Measurements from ENCODE around the gene NUDT4.
"Not testable (repeated sequence)": the region's sequence is repeated elsewhere in the genome, so short reads cannot be mapped to it uniquely, and the experiment has no call there.

Gene NUDT4

DNA sequence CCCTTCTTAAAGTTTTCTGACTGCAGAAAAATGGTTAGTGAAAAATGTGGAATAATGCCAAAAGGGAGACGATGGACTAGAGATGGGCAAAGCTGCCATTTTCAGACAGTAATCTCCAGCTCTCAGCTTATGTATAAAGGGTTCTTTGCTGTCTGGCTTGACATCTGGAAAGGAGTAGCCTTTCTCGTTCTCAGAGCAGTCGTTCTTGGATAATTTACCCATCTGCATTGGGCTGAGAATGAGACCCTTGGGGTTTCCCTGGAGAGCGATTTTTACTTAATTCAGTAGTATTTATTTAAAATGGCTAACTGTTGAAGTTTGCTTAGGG is 1.2 kb downstream of the NUDT4 start:
- Histone ChIP-seq H3K27me3 (replicated peaks; ENCODE audit: control insufficient read depth, insufficient read depth, low read length, poor library complexity, severe bottlenecking) (no peaks in the 10 kb centered on the region), H3K4me1 (ENCODE audit: control insufficient read depth, insufficient read depth, low read length, poor library complexity, severe bottlenecking) (peaks cover 14% of the 10 kb centered on the region), H3K27ac (ENCODE audit: insufficient read depth, low read length, poor library complexity, severe bottlenecking) (peak overlapping the region; percentile 87), H3K36me3 (ENCODE audit: control insufficient read depth, insufficient read depth, low read length) (no peaks in the 10 kb centered on the region), H3K4me3 (ENCODE audit: insufficient read depth, low read depth, low read length, poor library complexity, severe bottlenecking) (peak overlapping the region; percentile 81), H3K9me3 (ENCODE audit: control insufficient read depth, low read length) (no peaks in the 10 kb centered on the region)
- DNase-seq = no peak

GRCh38 chr12:93379326-93379980 is 1.7 kb downstream of the NUDT4 start:
- Histone ChIP-seq H3K27ac (ENCODE audit: insufficient read depth, low read length, poor library complexity, severe bottlenecking) (peak overlapping the region; percentile 87), H3K4me1 (ENCODE audit: control insufficient read depth, insufficient read depth, low read length, poor library complexity, severe bottlenecking) (peaks cover 14% of the 10 kb centered on the region), H3K36me3 (ENCODE audit: control insufficient read depth, insufficient read depth, low read length) (no peaks in the 10 kb centered on the region), H3K9me3 (ENCODE audit: control insufficient read depth, low read length) (no peaks in the 10 kb centered on the region), H3K4me3 (ENCODE audit: insufficient read depth, low read depth, low read length, poor library complexity, severe bottlenecking) (peak overlapping the region; percentile 81), H3K27me3 (replicated peaks; ENCODE audit: control insufficient read depth, insufficient read depth, low read length, poor library complexity, severe bottlenecking) (no peaks in the 10 kb centered on the region)
- DNase-seq = no peak

DNA sequence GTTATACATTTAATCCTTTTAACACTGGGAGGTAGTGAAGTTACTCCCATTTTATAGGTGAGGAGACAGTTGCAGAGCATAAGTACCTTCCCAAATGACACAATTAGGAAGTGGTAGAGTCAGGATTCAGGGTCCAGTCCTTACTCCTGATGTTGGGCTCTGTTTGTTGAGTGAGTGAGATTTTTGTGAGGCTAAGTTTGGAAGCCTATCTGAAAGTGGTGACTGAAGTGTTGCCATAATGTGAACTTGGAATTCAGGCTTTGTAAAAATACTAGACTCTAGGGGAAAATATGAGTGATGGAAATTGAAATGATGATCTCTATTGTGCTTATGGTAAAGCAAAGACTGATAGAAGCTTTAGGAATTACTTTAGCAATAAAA is 2.2 kb downstream of the NUDT4 start:
- no peaks in the 10 kb centered on the region for H3K36me3 ChIP-seq (ENCODE audit: control insufficient read depth, insufficient read depth, low read length)
- H3K4me3 ChIP-seq (ENCODE audit: insufficient read depth, low read depth, low read length, poor library complexity, severe bottlenecking) = peak overlapping the region; percentile 81
- DNase-seq = no peak
- H3K4me1 ChIP-seq (ENCODE audit: control insufficient read depth, insufficient read depth, low read length, poor library complexity, severe bottlenecking) = peaks cover 14% of the 10 kb centered on the region
- no peaks in the 10 kb centered on the region for H3K9me3 ChIP-seq (ENCODE audit: control insufficient read depth, low read length)
- no peaks in the 10 kb centered on the region for H3K27me3 ChIP-seq (replicated peaks; ENCODE audit: control insufficient read depth, insufficient read depth, low read length, poor library complexity, severe bottlenecking)
- no peak overlapping the region for H3K27ac ChIP-seq (ENCODE audit: insufficient read depth, low read length, poor library complexity, severe bottlenecking)

DNA sequence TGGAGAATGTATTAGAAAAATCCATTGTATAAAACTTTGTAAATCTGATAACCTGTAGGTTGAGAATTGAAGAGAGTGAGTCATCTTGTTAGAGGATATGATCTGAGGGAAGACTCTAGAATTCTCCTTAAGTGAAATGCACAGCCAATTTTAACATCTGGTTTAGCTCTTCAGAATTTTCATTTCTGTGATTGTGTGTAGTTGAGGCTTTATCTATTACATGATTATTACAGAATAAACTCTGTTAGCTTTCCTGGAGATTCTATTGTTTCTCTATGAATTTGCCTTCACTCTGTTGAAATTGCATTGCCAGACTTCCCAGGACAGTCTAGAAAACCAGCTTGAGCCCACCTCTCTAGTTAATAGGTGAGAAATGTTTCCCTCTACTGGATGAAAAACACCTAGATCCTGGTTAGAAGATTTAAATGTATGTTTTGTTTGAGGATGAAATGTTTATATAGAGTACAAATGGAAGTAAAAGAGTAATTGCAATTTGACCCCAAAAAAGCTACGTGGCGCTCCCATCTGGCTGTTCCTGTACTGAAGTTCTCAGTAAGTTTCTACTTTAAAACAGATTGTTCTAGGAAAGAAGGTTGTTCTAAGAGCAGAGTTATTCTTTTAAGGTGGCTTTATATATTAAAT is 2.9 kb downstream of the NUDT4 start:
- Histone ChIP-seq H3K4me1 (ENCODE audit: control insufficient read depth, insufficient read depth, low read length, poor library complexity, severe bottlenecking) (peaks cover 14% of the 10 kb centered on the region), H3K36me3 (ENCODE audit: control insufficient read depth, insufficient read depth, low read length) (no peaks in the 10 kb centered on the region), H3K27me3 (replicated peaks; ENCODE audit: control insufficient read depth, insufficient read depth, low read length, poor library complexity, severe bottlenecking) (no peaks in the 10 kb centered on the region), H3K27ac (ENCODE audit: insufficient read depth, low read length, poor library complexity, severe bottlenecking) (no peak overlapping the region), H3K9me3 (ENCODE audit: control insufficient read depth, low read length) (no peaks in the 10 kb centered on the region), H3K4me3 (ENCODE audit: insufficient read depth, low read depth, low read length, poor library complexity, severe bottlenecking) (peak overlapping the region; percentile 81)
- DNase-seq = no peak

GRCh38 chr12:93381161-93381975 is 3.6 kb downstream of the NUDT4 start:
- Histone ChIP-seq H3K27ac (ENCODE audit: insufficient read depth, low read length, poor library complexity, severe bottlenecking) (no peak overlapping the region), H3K27me3 (replicated peaks; ENCODE audit: control insufficient read depth, insufficient read depth, low read length, poor library complexity, severe bottlenecking) (no peaks in the 10 kb centered on the region), H3K36me3 (ENCODE audit: control insufficient read depth, insufficient read depth, low read length) (no peaks in the 10 kb centered on the region), H3K9me3 (ENCODE audit: control insufficient read depth, low read length) (no peaks in the 10 kb centered on the region), H3K4me1 (ENCODE audit: control insufficient read depth, insufficient read depth, low read length, poor library complexity, severe bottlenecking) (peaks cover 14% of the 10 kb centered on the region), H3K4me3 (ENCODE audit: insufficient read depth, low read depth, low read length, poor library complexity, severe bottlenecking) (peak overlapping the region; percentile 81)
- DNase-seq = no peak

DNA sequence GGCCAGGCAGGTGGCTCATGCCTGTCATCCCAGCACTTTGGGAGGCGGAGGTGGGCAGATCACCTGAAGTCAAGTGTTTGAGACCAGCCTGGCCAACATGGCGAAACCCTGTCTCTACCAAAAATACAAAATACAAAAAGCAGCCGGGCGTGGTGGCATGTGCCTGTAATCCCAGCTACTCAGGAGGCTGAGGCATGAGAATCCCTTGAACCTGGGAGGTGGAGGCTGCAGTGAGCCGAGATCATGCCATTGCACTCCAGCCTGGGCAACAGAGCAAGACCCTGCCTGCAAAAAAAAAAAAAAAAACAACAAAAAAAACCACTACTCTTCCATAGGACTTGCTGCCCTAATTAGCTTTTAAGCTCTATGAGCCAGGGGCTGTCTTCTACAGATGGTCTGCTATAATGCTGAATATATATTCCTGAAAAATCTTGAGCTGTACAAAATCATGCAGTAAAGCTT is 4.3 kb downstream of the NUDT4 start:
- H3K27me3 ChIP-seq (replicated peaks; ENCODE audit: control insufficient read depth, insufficient read depth, low read length, poor library complexity, severe bottlenecking); H3K36me3 ChIP-seq (ENCODE audit: control insufficient read depth, insufficient read depth, low read length); DNase-seq; H3K4me3 ChIP-seq (ENCODE audit: insufficient read depth, low read depth, low read length, poor library complexity, severe bottlenecking); H3K9me3 ChIP-seq (ENCODE audit: control insufficient read depth, low read length); H3K27ac ChIP-seq (ENCODE audit: insufficient read depth, low read length, poor library complexity, severe bottlenecking): not testable (repeated sequence)
- H3K4me1 ChIP-seq (ENCODE audit: control insufficient read depth, insufficient read depth, low read length, poor library complexity, severe bottlenecking) = peaks cover 14% of the 10 kb centered on the region

- DNase-seq = no peak
- H3K9me3 ChIP-seq (ENCODE audit: control insufficient read depth, low read length) = no peaks in the 10 kb centered on the region
- no peaks in the 10 kb centered on the region for H3K27me3 ChIP-seq (replicated peaks; ENCODE audit: control insufficient read depth, insufficient read depth, low read length, poor library complexity, severe bottlenecking)
- no peak overlapping the region for H3K4me3 ChIP-seq (ENCODE audit: insufficient read depth, low read depth, low read length, poor library complexity, severe bottlenecking)
- H3K36me3 ChIP-seq (ENCODE audit: control insufficient read depth, insufficient read depth, low read length) = no peaks in the 10 kb centered on the region
- H3K4me1 ChIP-seq (ENCODE audit: control insufficient read depth, insufficient read depth, low read length, poor library complexity, severe bottlenecking) = no peaks in the 10 kb centered on the region
- no peak overlapping the region for H3K27ac ChIP-seq (ENCODE audit: insufficient read depth, low read length, poor library complexity, severe bottlenecking)
Observed at GRCh38 chr12:93387780-93388179, 10.1 kb downstream of the NUDT4 start.

DNA sequence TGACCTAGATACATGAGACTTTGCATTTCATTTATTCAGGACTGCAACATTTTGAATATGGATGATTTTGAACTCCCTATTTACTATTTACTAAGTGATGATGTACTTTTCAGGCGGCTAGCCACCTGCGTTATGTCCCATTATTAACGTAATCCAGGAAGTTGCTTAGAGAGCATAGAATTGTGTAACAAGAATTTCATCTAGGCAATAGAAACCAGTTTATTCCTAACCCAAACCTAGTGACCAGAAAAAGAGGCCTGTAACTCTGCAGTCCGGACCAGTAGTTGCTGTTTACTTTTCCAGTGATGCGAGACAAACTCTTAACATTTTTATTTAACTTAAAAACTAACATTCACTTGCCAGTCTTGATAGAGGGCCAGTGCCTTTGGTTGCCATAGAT is 12.3 kb downstream of the NUDT4 start:
- H3K36me3 ChIP-seq (ENCODE audit: control insufficient read depth, insufficient read depth, low read length) = no peaks in the 10 kb centered on the region
- no peak overlapping the region for H3K27ac ChIP-seq (ENCODE audit: insufficient read depth, low read length, poor library complexity, severe bottlenecking)
- no peaks in the 10 kb centered on the region for H3K4me1 ChIP-seq (ENCODE audit: control insufficient read depth, insufficient read depth, low read length, poor library complexity, severe bottlenecking)
- no peak for DNase-seq
- no peak overlapping the region for H3K4me3 ChIP-seq (ENCODE audit: insufficient read depth, low read depth, low read length, poor library complexity, severe bottlenecking)
- H3K27me3 ChIP-seq (replicated peaks; ENCODE audit: control insufficient read depth, insufficient read depth, low read length, poor library complexity, severe bottlenecking) = no peaks in the 10 kb centered on the region
- no peaks in the 10 kb centered on the region for H3K9me3 ChIP-seq (ENCODE audit: control insufficient read depth, low read length)

DNA sequence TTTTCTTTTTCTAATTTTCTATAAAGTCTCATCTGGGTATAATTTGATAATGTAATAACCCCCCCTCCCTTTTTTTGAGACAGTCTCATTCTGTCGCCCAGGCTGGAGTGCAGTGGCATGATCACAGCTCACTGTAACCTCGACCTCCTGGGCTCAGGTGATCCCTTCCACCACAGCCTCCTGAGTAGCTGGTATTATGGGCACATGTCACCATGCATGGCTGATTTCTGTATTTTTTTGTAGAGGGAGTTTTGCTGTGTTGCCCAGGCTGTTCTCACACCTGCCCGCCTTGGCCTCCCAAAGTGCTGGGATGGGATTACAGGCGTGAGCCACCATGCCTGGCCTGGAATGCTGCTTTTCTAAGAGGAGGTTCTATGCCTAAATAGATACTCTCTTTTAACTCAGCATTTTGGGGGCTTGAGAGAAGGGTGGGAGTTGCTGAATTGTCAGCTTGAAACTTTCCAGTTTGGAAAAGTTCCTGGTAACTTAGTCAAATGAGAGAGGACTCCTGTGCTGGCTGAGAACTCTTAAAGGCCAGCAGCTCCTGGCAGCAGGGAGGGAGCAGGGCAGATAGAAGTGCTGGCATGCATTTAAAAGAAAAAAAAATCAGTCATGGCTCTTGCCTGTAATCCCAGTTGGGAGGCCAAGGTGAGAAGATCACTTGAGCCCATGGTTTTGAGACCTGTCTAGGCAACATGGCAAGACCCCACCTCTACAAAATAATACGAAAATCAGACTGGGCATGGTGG is 13.0 kb downstream of the NUDT4 start:
- DNase-seq = no peak
- no peak overlapping the region for H3K4me3 ChIP-seq (ENCODE audit: insufficient read depth, low read depth, low read length, poor library complexity, severe bottlenecking)
- H3K9me3 ChIP-seq (ENCODE audit: control insufficient read depth, low read length) = no peaks in the 10 kb centered on the region
- no peaks in the 10 kb centered on the region for H3K27me3 ChIP-seq (replicated peaks; ENCODE audit: control insufficient read depth, insufficient read depth, low read length, poor library complexity, severe bottlenecking)
- no peaks in the 10 kb centered on the region for H3K36me3 ChIP-seq (ENCODE audit: control insufficient read depth, insufficient read depth, low read length)
- no peaks in the 10 kb centered on the region for H3K4me1 ChIP-seq (ENCODE audit: control insufficient read depth, insufficient read depth, low read length, poor library complexity, severe bottlenecking)
- no peak overlapping the region for H3K27ac ChIP-seq (ENCODE audit: insufficient read depth, low read length, poor library complexity, severe bottlenecking)
